ENCODE results near the gene FARSA. TPM values are rescaled to one million over a fixed set of nuclear protein-coding genes. Genes with fewer than 3 reads are reported as not detected.

FARSA gene
- polyA plus RNA-seq, 1 donor (not counting 4 experiments of a cell fraction or from before 2014, with no cell fraction given), result 30.9 TPM

GRCh38 chr19:12940897-12941296, 7.4 kb upstream of the FARSA start:
- TF ChIP-seq EZH2 (IDR thresholded peaks at IDR 0.05; ENCODE audit: low read length), result no peak
- no peak for TF ChIP-seq CTCF (optimal IDR thresholded peaks at IDR 0.05 in 1 of 3, IDR thresholded peaks at IDR 0.05 in 1 of 3, conservative IDR thresholded peaks at IDR 0.05 in 1 of 3; ENCODE audit: extremely low read depth in 1 of 3, insufficient read depth in 2 of 3, low read length in 3 of 3)
- Histone ChIP-seq H3K9ac (ENCODE audit: control insufficient read depth, extremely low read depth, insufficient read depth, low read length) (peak overlapping the region; percentile 95), H3K27me3 (ENCODE audit: control insufficient read depth, extremely low read depth, insufficient read depth, low read length) (no peaks in the 10 kb centered on the region), H3K4me3 (ENCODE audit: control insufficient read depth in 2 of 3, extremely low read depth in 1 of 3, insufficient read depth in 2 of 3, low read depth in 1 of 3, low read length in 3 of 3) (peak overlapping the region; percentile 34 to 99 (median 95)), H3K9me3 (ENCODE audit: control insufficient read depth, low read depth, low read length) (no peaks in the 10 kb centered on the region), H3K4me1 (ENCODE audit: control insufficient read depth, extremely low read depth, insufficient read depth, low read length) (peaks cover 30% of the 10 kb centered on the region), H3K36me3 (ENCODE audit: control insufficient read depth in 2 of 2, extremely low read depth in 1 of 2, insufficient read depth in 2 of 2, low read length in 2 of 2) (peaks cover 34 to 38% of the 10 kb centered on the region in 2 experiments), H4K20me1 (ENCODE audit: control insufficient read depth, extremely low read depth, insufficient read depth, low read length) (peaks cover 23% of the 10 kb centered on the region), H3K79me2 (ENCODE audit: control insufficient read depth, insufficient read depth, low read length) (peaks cover 47% of the 10 kb centered on the region), H3K9me1 (ENCODE audit: control insufficient read depth, extremely low read depth, insufficient read depth, low read length) (peaks cover 2% of the 10 kb centered on the region), H3K4me2 (ENCODE audit: control insufficient read depth, extremely low read depth, insufficient read depth, low read depth, low read length) (peak overlapping the region; percentile 81), H3K27ac (ENCODE audit: control insufficient read depth, insufficient read depth, low read length) (peak overlapping the region; percentile 81), H2AFZ (ENCODE audit: control insufficient read depth, low read length) (no peak overlapping the region)
- FAIRE-seq, result no peak
- DNase-seq (ENCODE audit: low read depth, low spot score), result no peak
- dilution Hi-C loops (cut with MboI; ENCODE audit: extremely low pct_ligation_motif_present, low sequenced_read_pairs), result no loop called here

DNA sequence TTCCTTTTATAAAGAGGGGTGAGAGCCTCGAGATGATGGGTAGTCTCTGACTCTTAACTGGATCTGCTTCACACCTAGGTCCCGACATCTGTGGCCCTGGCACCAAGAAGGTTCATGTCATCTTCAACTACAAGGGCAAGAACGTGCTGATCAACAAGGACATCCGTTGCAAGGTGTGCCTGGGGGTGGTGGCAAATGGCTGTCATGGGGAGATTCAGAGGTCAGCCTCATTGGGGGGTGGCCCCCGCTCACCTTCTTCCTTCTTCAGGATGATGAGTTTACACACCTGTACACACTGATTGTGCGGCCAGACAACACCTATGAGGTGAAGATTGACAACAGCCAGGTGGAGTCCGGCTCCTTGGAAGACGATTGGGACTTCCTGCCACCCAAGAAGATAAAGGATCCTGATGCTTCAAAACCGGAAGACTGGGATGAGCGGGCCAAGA, 6.5 kb upstream of the FARSA start:
- H3K9ac ChIP-seq (ENCODE audit: control insufficient read depth, extremely low read depth, insufficient read depth, low read length), result peak overlapping the region; percentile 95
- H3K79me2 ChIP-seq (ENCODE audit: control insufficient read depth, insufficient read depth, low read length), result peaks cover 47% of the 10 kb centered on the region
- H2AFZ ChIP-seq (ENCODE audit: control insufficient read depth, low read length), result no peak overlapping the region
- H3K36me3 ChIP-seq (ENCODE audit: control insufficient read depth in 2 of 2, extremely low read depth in 1 of 2, insufficient read depth in 2 of 2, low read length in 2 of 2), result peaks cover 34 to 38% of the 10 kb centered on the region in 2 experiments
- dilution Hi-C loops (cut with MboI; ENCODE audit: extremely low pct_ligation_motif_present, low sequenced_read_pairs), result no loop called here
- peaks cover 30% of the 10 kb centered on the region for H3K4me1 ChIP-seq (ENCODE audit: control insufficient read depth, extremely low read depth, insufficient read depth, low read length)
- H3K9me1 ChIP-seq (ENCODE audit: control insufficient read depth, extremely low read depth, insufficient read depth, low read length), result peaks cover 2% of the 10 kb centered on the region
- TF ChIP-seq EZH2 (IDR thresholded peaks at IDR 0.05; ENCODE audit: low read length) (no peak), CTCF (optimal IDR thresholded peaks at IDR 0.05 in 1 of 3, IDR thresholded peaks at IDR 0.05 in 1 of 3, conservative IDR thresholded peaks at IDR 0.05 in 1 of 3; ENCODE audit: extremely low read depth in 1 of 3, insufficient read depth in 2 of 3, low read length in 3 of 3) (no peak)
- H3K4me3 ChIP-seq (ENCODE audit: control insufficient read depth in 2 of 3, extremely low read depth in 1 of 3, insufficient read depth in 2 of 3, low read depth in 1 of 3, low read length in 3 of 3), result peak overlapping the region; percentile 79 to 99 (median 95)
- no peaks in the 10 kb centered on the region for H3K27me3 ChIP-seq (ENCODE audit: control insufficient read depth, extremely low read depth, insufficient read depth, low read length)
- H4K20me1 ChIP-seq (ENCODE audit: control insufficient read depth, extremely low read depth, insufficient read depth, low read length), result peaks cover 23% of the 10 kb centered on the region
- H3K4me2 ChIP-seq (ENCODE audit: control insufficient read depth, extremely low read depth, insufficient read depth, low read depth, low read length), result peak overlapping the region; percentile 81
- peak overlapping the region; percentile 81 for H3K27ac ChIP-seq (ENCODE audit: control insufficient read depth, insufficient read depth, low read length)
- FAIRE-seq (no peak), DNase-seq (ENCODE audit: low read depth, low spot score) (no peak)
- H3K9me3 ChIP-seq (ENCODE audit: control insufficient read depth, low read depth, low read length), result no peaks in the 10 kb centered on the region
